ENCODE results near the gene PIGZ.

- TF ChIP-seq CTCF (conservative IDR thresholded peaks at IDR 0.05) (no peak), ZFX (IDR thresholded peaks at IDR 0.05) (no peak)
Observed at GRCh38 chr3:197007296-197007940, 38.8 kb upstream of the PIGZ start.

Data from C4-2B (cell line).